Measurements from ENCODE around the gene ATP2B2.

Gene ATP2B2

GRCh38 chr3:10492364-10493201, 12.8 kb downstream of the ATP2B2 start:
- DNase-seq: no peak

GRCh38 chr3:10489746-10490483, 15.5 kb downstream of the ATP2B2 start:
- no peak for DNase-seq

GRCh38 chr3:10487988-10488633, 17.3 kb downstream of the ATP2B2 start:
- no peak for DNase-seq

- DNase-seq: no peak
These were observed 19.6 kb downstream of the ATP2B2 start for GRCh38 chr3:10485806-10486205.

GRCh38 chr3:10485380-10485779, 20.0 kb downstream of the ATP2B2 start:
- no peak for DNase-seq

- no peak for DNase-seq
These were observed 20.7 kb downstream of the ATP2B2 start for GRCh38 chr3:10484709-10485108.

GRCh38 chr3:10483686-10484345, 21.6 kb downstream of the ATP2B2 start:
- no peak for DNase-seq

GRCh38 chr3:10483364-10483675, 22.1 kb downstream of the ATP2B2 start:
- DNase-seq: no peak

- DNase-seq: no peak
These were observed 22.6 kb downstream of the ATP2B2 start for GRCh38 chr3:10482631-10483363.

- no peak for DNase-seq
These were observed 24.5 kb downstream of the ATP2B2 start for GRCh38 chr3:10480871-10481378.

- DNase-seq: no peak
These were observed 26.1 kb downstream of the ATP2B2 start for GRCh38 chr3:10479311-10479710.

- DNase-seq: no peak
These were observed 29.4 kb downstream of the ATP2B2 start for GRCh38 chr3:10475983-10476382.

- no peak for DNase-seq
These were observed 30.5 kb downstream of the ATP2B2 start for GRCh38 chr3:10474847-10475246.

- DNase-seq: no peak
These were observed 31.1 kb downstream of the ATP2B2 start for GRCh38 chr3:10474275-10474646.

- no peak for DNase-seq
These were observed 31.7 kb downstream of the ATP2B2 start for GRCh38 chr3:10473581-10474274.

GRCh38 chr3:10472877-10473440, 32.4 kb downstream of the ATP2B2 start:
- no peak for DNase-seq

- DNase-seq: no peak
These were observed 34.2 kb downstream of the ATP2B2 start for GRCh38 chr3:10471054-10471688.

- DNase-seq: no peak
These were observed 35.0 kb downstream of the ATP2B2 start for GRCh38 chr3:10470120-10471053.

- no peak for DNase-seq
These were observed 35.8 kb downstream of the ATP2B2 start for GRCh38 chr3:10469441-10470119.
